ENCODE data around the gene ESPL1.

Gene ESPL1

GRCh38 chr12:53267999-53268629, at the start of gene ESPL1:
Gene ESPL1 (plus strand): TSS chr12:53268299. CDS start chr12:53268767, 468 bp downstream.
- peak; percentile 69 for DNase-seq (ENCODE audit: low read depth in 1 of 2, low spot score in 1 of 2)

GRCh38 chr12:53218551-53219291, 49.4 kb upstream of the ESPL1 start:
- DNase-seq (ENCODE audit: low read depth in 1 of 2, low spot score in 1 of 2) = no peak

GRCh38 chr12:53219292-53219955, 48.7 kb upstream of the ESPL1 start:
- peak; percentile 44 to 58 for DNase-seq (ENCODE audit: low read depth in 1 of 2, low spot score in 1 of 2)

- peak; percentile 40 to 65 for DNase-seq (ENCODE audit: low read depth in 1 of 2, low spot score in 1 of 2)
These were observed 48.0 kb upstream of the ESPL1 start for GRCh38 chr12:53219956-53220693.

GRCh38 chr12:53220694-53221202, 47.4 kb upstream of the ESPL1 start:
- peak; percentile 62 to 72 for DNase-seq (ENCODE audit: low read depth in 1 of 2, low spot score in 1 of 2)

GRCh38 chr12:53221203-53222080, 46.7 kb upstream of the ESPL1 start:
- DNase-seq (ENCODE audit: low read depth in 1 of 2, low spot score in 1 of 2) = peak in 1 of 2 donors; percentile 36

GRCh38 chr12:53222170-53222721, 45.9 kb upstream of the ESPL1 start:
- no peak for DNase-seq (ENCODE audit: low read depth in 1 of 2, low spot score in 1 of 2)

GRCh38 chr12:53222806-53223261, 45.3 kb upstream of the ESPL1 start:
- no peak for DNase-seq (ENCODE audit: low read depth in 1 of 2, low spot score in 1 of 2)

- DNase-seq (ENCODE audit: low read depth in 1 of 2, low spot score in 1 of 2) = no peak
These were observed 44.6 kb upstream of the ESPL1 start for GRCh38 chr12:53223389-53224060.

- DNase-seq (ENCODE audit: low read depth in 1 of 2, low spot score in 1 of 2) = no peak
These were observed 43.8 kb upstream of the ESPL1 start for GRCh38 chr12:53224061-53224896.

- no peak for DNase-seq (ENCODE audit: low read depth in 1 of 2, low spot score in 1 of 2)
These were observed 43.0 kb upstream of the ESPL1 start for GRCh38 chr12:53224897-53225634.

- no peak for DNase-seq (ENCODE audit: low read depth in 1 of 2, low spot score in 1 of 2)
These were observed 42.3 kb upstream of the ESPL1 start for GRCh38 chr12:53225635-53226424.

GRCh38 chr12:53226815-53227214, 41.3 kb upstream of the ESPL1 start:
- no peak for DNase-seq (ENCODE audit: low read depth in 1 of 2, low spot score in 1 of 2)

- DNase-seq (ENCODE audit: low read depth in 1 of 2, low spot score in 1 of 2) = no peak
These were observed 40.8 kb upstream of the ESPL1 start for GRCh38 chr12:53227341-53227740.

- DNase-seq (ENCODE audit: low read depth in 1 of 2, low spot score in 1 of 2) = no peak
These were observed 40.3 kb upstream of the ESPL1 start for GRCh38 chr12:53227836-53228235.

- DNase-seq (ENCODE audit: low read depth in 1 of 2, low spot score in 1 of 2) = no peak
These were observed 38.6 kb upstream of the ESPL1 start for GRCh38 chr12:53229454-53229853.

Data from stimulated activated CD4-positive, alpha-beta T cell treated with anti-CD3 and anti-CD28 coated beads, Interleukin-15, amount 100 ng/mL, for 1 hour (primary cell).